ENCODE data around the gene ACSM3.
A peak's percentile ranks its signal among the peaks of the same experiment; 100 is the strongest.
"Not testable (repeated sequence)": the region's sequence is repeated elsewhere in the genome, so short reads cannot be mapped to it uniquely, and the experiment has no call there.

ACSM3 gene

DNA sequence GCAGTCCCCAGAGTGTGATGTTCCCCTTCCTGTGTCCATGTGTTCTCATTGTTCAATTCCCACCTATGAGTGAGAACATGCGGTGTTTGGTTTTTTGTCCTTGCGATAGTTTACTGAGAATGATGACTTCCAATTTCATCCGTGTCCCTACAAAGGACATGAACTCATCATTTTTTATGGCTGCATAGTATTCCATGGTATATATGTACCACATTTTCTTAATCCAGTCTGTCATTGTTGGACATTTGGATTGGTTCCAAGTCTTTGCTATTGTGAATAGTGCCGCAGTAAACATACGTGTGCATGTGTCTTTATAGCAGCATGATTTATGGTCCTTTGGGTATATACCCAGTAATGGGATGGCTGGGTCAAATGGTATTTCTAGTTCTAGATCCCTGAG is 8.0 kb upstream of the ACSM3 start:
- ATAC-seq, DNase-seq: not testable (repeated sequence)

DNA sequence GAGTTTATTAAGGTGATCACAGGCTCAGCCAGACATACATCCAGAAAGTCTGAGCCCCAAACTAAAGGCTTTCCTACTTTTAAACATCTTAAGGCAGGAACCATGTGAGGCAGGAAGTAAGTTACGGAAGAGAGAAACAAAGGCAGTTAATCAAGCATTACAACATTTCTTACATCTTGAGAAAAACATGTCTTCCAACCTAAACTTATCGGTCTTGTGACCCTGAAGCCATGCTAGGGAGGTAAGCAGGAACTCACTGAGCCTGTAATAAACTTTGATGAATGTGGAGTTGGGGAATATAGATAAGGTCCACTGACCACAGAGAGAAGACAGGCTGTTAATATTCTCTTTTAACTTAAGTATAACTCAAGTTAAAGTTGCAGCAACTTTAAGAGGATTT is 3.5 kb upstream of the ACSM3 start:
- ATAC-seq = no peak
- no peak for DNase-seq

DNA sequence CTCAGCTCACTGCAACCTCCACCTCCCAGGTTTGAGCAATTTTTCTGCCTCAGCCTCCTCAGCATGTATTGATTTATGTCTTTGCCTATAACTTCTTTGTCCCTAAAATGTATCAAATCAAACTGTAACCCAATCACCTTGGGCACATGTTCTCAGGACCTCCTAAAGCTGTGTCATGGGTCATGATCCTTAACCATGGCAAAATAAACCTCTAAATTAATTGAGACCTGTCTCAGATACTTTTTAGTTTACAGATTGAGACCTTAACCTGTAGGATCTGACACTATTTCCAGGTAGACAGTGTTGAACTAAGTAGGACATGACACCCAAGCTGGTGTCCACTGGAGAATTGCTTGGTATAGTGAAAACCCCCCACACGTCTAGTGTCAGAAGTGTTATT is 2.6 kb upstream of the ACSM3 start:
- DNase-seq (no peak), ATAC-seq (no peak)

DNA sequence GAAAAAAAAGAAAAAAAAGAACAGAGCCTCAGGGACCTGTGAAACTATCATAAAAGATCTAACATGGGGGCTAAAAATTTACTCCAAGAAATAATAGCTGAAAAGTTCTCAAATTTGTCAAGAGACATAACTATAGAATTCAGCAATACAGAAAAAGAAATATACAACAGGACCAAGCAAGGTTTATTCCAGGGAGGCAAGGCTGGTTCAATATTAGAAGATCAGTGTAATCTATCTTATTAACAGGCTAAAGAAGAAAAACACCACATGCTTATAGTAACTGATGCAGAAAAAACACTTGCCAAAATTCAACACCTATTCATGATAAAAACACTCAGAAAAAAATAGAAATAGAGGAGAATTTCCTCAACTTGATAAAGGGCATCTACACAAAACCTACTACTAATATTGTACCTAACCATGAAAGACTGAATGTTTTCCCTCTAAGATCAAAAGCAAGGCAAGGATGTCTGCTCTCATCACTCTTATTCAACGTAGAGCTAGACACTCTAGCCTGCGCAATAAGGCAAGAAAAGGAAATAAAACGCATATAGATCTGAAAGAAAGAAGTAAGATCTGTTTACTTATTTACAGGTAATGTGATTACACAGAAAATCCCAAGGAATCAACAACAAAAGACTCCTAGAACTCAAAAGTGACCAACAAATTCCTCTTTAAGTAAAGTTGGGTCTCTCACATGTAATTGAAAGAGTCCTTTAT is 1.2 kb upstream of the ACSM3 start:
- ATAC-seq (no peak), DNase-seq (no peak)

DNA sequence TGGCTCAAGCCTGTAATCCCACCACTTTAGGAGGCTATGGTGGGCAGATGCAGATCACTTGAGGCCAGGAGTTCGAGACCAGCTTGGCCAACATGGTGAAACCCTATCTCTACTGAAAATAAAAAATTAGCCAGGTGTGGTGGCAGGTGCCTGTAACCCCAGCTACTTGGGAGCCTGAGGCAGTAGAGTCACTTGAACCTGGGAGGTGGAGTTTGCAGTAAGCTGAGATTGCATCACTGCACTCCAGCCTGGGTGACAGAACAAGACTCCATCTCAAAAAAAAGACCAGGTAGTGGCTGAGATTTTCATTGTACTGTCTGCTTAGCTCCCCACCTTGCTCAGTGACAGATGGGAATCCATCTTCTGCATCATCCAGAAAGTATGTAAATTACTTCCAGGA is 634 bp downstream of the ACSM3 start:
- not testable (repeated sequence) for DNase-seq, ATAC-seq

DNA sequence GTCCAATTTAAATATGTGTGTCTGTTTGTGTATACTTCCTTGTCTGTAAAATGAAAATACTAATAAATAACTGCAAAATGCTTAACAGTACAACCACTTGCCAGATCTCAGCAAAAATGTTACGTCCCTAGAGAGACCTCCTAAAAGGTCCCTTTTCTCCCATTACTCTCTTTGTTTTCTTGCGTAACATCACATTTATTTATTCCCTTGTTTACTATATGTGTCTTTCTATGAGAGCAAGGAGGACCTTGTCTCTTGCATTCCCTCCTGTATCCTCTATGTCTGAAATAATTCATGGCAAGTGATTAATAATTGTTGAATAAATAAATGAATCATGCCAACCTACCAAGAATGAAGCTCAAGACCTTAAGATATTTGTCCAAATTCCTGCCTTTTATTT is 1.9 kb downstream of the ACSM3 start:
- DNase-seq (no peak), ATAC-seq (no peak)

DNA sequence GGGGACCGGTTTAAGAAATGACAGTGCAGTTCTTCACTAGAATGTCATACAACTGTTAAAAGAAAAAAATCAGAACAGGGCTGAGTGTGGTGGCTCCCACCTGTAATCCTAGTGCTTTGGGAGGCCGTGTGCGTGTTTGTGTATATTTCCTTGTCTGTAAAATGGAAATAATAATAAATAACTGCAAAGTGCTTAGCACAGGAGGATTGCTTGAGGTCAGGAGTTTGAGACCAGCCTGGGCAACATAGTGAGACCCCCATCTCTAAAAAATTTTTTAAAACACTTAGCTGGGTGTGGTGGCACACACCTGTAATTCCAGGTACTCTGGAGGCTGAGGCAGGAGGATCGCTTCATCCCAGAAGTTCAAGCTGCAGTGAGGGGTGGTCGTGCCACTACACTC is 2.5 kb downstream of the ACSM3 start:
- DNase-seq (no peak), ATAC-seq (no peak)

DNA sequence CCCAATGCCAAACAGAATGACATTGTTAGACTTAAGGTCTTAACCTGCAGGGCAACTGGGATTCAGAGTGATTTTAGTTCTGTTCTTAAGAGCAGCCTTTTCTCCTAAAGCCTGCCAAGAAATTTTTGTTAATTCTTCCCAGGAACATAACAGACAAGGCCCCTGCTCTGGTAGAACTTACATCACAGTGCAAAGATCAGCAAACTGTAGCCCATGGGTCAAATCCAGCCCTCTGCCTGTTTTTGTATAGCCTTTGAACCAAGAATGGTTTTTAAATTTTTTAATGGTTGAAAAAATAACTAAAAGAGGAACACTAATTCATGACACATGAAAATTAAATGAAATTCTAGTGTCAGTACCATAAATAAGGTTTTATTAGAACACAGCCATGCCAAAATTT is 3.8 kb downstream of the ACSM3 start:
- no peak for DNase-seq
- no peak for ATAC-seq

DNA sequence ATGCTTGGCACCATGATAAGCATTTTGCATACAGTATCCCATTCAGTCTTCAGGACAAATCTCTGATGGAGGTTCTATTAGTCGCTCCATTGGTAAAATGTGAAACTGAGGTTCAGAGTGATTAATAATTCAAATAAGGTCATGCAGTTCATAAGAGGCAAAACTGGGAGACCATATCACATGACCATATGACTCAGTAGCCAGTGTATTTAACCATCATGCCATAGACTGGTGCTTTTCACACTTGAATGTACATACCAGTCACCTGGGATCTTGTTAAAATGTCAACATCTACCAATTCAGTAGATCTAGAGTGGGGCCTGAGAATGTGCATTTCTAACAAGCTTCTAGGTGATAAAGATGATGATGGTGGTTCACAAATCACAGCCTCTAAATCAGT is 4.3 kb downstream of the ACSM3 start:
- DNase-seq = no peak
- no peak for ATAC-seq

DNA sequence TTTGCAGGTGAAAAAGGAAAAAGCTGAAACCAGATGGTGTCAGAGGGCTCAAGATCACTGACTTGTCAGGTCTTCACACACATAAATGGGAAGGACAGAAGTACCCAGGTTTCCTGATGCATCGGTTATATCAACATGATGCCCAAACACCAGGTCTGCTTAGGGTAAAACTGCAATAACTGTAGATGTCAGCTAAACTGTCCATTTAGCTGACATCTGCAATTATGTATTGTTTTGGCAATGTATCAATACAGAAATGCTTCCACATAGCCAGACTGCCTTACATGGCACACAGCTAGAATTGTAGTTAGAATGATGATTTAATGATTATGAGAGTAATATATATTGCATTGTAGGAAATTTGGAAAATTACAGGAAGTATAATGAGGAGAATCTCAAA is 5.0 kb downstream of the ACSM3 start:
- no peak for DNase-seq
- no peak for ATAC-seq

DNA sequence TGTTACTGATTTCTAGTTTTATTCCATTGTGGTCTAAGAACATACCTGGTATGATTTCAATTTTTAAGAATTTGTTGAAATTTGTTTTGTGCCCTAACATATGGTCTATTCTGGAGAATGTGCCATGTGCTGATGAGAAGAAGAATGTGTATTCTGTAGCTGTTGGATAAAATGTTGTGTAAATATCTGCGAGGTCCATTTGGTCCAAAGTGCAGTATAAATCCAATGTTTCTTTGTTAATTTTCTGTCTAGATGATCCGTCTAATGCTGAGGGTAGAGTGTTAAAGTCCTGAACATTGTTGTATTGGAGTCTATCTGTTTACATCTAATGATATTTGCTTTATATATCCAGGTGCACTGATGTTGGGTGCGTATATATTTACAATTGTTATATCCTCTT is 9.9 kb downstream of the ACSM3 start:
- ATAC-seq (no peak), DNase-seq (no peak)

DNA sequence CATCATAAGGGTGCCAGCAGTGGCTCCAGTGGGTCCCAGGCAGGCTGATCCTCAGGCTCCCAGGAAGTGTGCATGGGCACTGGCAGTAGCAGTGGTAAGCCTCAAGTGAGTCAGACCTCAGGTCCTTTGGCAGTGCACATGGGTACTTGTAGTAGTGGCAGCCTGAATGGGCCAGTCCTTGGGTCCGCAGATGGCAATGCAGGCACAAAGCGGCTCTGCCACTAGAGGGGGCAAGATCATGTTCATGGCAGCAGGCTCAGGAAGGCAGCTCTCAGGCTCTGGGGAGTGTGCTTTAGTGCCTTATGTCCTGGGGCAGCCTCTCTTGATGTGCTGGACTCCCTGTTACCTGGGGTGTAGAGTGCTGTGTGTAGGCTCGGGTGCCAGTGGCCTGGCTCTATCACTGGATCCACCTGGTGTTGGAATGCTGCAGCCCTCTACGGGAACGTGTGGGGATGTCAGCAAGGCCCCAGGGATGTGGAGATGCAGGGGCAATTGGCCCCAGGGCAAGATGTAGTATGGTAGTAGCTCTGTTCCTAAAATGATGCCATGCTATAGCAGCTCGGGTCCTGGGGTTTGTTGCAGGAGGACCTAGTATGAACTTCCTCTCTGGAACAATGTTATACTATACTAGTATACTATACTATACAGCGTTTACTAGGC is 11.0 kb downstream of the ACSM3 start:
- DNase-seq (peak; percentile 73), ATAC-seq (peak; percentile 73)

DNA sequence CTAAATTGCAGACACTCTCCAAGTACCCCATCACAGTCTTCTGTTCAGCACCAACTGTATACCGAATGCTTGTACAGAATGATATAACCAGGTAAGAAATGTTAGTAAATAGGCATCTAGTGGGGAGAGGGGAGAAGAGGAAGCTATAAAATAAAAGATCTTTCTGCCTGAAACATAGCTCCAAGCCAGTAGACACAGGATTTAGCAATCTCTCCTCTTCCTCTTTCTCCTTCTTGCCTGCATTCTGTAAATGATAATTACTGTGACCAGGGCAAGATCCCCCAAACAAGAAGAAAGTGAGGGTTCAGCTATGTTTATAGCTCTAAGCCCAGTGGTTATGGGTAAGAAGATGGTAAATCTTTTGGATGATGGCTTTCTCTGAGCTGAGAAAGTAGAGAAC is 17.9 kb downstream of the ACSM3 start:
- DNase-seq (no peak), ATAC-seq (no peak)

DNA sequence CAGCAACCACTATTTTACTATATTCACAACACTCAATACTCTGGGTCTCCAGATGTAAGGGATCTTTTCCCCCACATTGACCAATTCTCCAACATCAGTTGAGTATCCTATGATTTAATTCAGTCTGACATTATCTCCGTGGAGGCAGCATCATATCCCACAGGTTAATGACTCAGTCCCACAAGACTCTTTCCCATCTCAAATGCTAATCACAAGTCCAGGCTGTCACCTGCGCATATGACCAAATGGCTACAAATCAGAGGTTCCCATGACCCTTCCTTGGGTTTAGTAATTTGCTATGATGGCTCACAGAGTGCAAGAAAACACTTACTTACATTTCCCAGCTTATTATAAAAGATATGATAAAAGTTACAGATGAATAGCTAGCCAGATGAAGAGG is 18.7 kb downstream of the ACSM3 start:
- DNase-seq (no peak), ATAC-seq (no peak)

DNA sequence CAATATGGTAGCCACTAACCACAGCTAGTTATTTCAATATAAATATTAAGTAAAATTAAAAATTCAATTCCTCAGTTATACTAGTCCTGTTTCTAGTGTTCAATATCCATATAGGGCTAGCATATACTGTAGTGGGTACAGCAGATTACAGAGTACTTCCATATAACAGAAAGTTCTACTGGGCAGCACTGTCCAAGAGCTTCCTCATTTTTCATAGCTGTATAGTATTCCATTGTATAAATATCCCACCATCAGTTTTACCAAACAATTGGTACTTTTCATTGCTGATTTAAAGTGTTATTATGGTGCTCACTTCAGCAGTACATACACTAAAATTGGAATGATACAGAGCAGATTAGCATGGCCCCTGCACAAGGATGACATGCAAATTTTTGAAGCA is 20.4 kb downstream of the ACSM3 start:
- no peak for ATAC-seq
- no peak for DNase-seq

DNA sequence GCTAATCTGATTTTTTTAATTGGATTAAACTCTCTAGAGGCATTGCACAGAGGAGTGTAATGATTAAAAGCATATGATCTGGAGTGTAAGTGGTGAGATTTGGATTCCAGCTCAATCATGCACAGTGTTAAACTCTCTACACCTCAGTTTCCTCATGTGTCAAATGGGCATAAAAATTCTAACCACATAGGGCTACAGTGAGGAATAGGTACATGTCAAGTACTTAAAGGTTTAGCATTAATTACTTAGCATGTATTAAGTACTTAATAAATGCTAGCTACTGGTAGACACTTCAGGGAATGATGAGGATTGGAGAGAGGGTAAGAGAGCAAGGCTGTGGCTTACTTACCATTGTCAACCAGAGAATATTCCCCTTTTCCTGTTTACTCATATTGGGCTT is 25.3 kb downstream of the ACSM3 start:
- ATAC-seq (no peak), DNase-seq (no peak)

DNA sequence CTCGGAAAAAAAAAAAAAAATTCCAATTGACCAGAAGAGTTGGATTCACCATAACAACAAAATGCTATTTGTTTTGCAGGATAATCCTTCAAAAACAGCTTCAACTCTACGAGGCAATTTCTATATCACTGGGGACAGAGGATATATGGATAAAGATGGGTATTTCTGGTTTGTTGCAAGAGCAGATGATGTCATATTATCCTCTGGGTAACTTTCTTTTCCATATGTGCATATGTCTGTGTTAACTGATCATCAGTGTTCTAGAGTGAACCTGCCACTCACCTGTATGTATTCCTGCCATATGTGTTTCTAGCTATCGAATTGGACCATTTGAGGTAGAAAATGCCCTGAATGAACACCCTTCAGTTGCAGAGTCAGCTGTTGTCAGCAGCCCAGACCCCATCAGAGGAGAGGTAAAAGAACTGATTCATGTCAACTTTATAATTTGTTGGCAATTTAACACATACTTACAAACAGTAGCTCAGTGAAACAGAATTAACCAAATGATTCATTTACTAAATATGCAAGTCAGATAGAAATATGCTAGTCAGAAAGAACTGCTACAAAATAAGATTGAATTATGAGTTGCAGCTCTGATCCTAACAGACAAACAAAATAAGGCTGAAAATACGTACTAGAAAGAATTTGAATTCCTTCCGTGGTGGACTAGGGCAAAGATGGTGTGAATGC is 28.3 kb downstream of the ACSM3 start:
- DNase-seq (no peak), ATAC-seq (no peak)

DNA sequence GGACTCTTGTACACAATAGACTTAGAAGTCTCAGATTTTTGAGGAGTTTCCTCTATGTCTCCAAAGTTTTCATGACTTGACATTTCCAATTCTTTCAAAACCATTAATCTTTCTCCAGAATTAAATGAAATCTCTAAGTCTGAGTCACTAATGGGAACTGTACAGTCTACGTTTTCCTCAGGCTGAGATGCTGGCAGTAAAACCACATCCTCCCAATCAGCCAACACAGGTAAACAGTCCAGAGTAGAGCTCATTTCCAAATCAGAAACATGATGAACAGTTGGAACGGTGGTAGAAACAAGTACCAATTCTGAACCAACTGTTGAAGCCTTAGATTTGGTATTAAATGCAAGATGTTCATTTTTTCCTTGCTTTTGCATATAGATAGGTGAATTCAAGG is 34.5 kb downstream of the ACSM3 start:
- DNase-seq = no peak
- ATAC-seq = no peak

DNA sequence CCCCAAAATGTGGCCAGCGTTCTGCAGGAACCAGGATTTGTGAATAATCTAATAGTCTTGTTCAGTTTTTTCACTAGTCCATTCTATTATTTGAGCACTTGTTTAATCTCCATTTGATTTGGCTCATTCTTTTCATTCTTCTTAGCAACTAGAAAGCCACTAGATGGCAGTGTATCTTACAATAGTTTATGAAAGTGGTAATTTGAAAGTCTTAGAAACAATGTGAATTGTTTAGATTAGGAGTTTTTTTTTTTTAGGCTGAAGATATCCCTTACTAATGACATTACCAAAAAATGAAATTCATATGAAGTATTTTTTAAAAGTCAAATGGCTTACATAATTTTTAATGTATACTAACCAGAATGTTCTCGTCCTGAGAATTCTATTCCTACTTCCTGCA is 35.8 kb downstream of the ACSM3 start:
- ATAC-seq (no peak), DNase-seq (no peak)

DNA sequence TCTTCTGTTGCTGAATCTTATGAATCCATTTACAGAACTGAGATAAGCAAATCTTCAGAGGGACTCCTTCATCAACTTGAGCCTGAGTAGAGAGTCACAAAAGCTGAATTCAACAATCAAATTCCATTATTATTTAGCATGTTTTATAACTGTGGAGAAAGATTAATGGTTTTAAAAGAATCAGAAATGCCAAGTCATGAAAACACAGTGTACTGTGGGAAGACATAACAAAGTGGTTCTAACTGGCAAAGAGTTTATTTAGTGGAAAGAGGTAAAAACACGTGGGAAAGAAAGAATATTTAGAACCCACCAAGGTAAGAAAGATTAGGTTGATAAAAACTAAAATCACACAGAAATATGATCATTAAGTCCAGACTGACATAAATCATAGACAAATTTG is 37.5 kb downstream of the ACSM3 start:
- ATAC-seq = no peak
- no peak for DNase-seq

DNA sequence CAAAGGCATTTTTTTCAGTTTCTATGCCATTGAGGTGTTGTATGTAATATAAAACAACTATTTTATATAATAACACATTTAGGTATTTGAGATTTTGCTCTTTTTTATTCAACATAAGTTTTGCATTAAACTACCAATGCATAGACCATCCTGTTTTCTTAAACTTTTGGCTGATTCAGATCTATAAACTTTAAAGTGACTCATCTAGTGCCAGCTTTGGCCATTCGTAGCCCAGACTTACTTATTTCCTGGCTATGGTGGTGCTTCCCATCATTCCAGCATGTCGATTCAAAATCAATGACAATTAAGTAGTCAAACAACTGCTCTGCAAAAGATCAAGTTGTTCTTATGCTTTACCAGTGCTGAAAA is 39.4 kb downstream of the ACSM3 start:
- ATAC-seq (no peak), DNase-seq (no peak)

DNA sequence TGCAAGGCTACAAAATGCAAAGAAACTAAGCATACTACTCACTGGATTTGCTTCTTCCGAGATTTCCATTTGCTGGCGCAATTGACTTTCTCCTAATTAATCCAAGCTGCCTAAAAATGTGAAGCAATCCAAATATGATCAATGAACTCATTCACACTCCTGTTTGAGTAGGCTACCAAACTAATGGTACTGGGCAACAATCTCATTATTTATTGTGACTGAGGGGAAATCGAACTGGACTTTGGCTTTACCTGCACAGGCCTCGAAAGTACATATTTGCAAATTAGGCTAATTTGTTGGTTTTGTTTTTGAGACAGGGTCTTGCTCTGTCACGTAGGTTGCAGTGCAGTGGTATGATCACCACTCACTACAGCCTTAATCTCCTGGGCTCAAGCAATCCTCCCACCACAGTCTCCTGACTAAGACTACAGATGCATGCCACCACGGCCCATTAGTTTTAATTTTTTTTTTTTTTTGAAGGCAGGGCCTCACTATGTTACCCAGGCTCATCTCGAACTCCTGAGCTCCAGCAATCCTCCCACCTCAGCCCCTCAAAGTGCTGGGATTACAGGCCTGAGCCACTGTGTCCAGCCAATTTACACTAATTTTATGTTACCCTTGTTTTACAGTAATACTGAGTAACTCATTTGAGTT is 39.9 kb downstream of the ACSM3 start:
- ATAC-seq (no peak), DNase-seq (no peak)

DNA sequence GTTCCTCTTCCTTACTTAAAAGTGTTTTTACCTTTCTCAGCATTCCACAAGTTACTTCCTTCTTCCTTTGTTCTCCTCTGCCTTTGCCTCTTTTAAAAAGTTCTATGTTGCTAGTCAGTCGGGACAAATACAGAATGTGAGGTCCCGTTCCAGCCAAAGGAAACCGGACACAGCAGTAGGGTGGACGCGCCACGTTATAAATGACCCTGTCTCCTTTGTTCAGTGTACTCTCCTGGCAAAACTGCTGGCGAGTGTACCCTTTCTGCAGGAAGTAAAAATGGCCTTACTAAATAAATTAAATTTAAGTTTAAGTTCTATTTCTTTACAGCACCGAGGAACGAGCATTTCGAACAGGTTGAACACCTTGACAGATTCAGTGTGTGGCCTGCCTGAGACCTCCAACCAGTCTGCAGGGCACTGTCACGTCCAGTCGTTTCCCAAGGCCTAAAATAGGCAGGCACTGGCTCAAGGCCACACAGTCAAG is 41.9 kb downstream of the ACSM3 start:
- DNase-seq, ATAC-seq: not testable (repeated sequence)
